AG09319 (cell line): ENCODE results near the gene AGO4.
"Not testable (repeated sequence)": the region's sequence is repeated elsewhere in the genome, so short reads cannot be mapped to it uniquely, and the experiment has no call there.

Experiments used
- DNase-seq: peaks from one replicate; pipeline ENCODE4 v3.0.0-alpha.2; 2010; ENCODE audit warnings: low read depth; ENCODE audit errors: extremely low read depth
- TF ChIP-seq, protein P1 (sequence below): IDR thresholded peaks from 2 replicates; pipeline ENCODE4 v1.5.1; 2011; ENCODE audit warnings: low read depth, mild to moderate bottlenecking, inconsistent platforms, low read length, moderate library complexity

AGO4 gene

DNA sequence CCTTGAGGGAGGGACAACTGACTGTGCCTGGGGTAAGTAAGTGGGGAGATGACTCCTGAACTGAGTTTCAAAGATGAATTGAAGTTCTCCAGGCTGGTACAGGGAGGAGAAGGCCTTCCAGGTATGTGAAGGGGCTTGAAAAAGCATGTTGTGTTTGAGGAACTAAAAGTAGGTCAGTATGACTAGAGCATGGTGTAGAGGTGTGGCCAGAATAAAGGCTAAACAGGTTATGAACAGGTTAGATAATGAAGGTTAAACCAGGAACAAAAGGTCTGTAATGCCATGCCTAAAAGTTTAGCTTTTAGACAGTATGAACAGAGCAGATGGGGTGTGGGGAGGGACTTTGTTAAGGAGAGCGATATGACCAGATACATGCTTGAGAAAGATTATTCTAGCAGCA lies 30.7 kb upstream of the AGO4 start:
- TF ChIP-seq, protein P1, sequence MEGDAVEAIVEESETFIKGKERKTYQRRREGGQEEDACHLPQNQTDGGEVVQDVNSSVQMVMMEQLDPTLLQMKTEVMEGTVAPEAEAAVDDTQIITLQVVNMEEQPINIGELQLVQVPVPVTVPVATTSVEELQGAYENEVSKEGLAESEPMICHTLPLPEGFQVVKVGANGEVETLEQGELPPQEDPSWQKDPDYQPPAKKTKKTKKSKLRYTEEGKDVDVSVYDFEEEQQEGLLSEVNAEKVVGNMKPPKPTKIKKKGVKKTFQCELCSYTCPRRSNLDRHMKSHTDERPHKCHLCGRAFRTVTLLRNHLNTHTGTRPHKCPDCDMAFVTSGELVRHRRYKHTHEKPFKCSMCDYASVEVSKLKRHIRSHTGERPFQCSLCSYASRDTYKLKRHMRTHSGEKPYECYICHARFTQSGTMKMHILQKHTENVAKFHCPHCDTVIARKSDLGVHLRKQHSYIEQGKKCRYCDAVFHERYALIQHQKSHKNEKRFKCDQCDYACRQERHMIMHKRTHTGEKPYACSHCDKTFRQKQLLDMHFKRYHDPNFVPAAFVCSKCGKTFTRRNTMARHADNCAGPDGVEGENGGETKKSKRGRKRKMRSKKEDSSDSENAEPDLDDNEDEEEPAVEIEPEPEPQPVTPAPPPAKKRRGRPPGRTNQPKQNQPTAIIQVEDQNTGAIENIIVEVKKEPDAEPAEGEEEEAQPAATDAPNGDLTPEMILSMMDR, result no peak
- DNase-seq, result no peak

DNA sequence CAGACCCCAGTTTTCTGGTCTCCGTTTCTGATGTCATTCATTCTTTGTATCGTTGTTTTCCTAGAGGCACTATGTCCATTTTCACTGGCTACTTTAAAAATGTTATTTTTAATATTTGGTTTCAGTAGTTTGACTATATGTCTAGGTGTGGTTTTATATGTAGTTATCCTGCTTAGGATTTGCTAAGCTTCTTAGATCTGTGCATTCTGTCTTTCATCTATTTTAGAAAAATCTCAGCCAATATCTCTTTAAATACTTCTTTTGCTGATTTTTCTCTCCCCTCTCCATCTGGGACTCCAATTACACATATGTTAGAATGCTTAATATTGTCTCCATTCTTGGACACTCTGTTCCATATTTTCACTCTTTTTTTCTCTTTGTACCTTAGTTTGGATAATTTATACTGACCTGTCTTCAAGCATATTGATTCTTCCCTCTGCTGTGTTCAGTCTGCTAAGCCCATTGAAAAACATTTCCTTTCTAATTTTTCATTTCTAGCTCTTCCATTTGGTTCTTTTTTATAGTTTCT lies 24.7 kb upstream of the AGO4 start:
- TF ChIP-seq, protein P1, result no peak
- no peak for DNase-seq

DNA sequence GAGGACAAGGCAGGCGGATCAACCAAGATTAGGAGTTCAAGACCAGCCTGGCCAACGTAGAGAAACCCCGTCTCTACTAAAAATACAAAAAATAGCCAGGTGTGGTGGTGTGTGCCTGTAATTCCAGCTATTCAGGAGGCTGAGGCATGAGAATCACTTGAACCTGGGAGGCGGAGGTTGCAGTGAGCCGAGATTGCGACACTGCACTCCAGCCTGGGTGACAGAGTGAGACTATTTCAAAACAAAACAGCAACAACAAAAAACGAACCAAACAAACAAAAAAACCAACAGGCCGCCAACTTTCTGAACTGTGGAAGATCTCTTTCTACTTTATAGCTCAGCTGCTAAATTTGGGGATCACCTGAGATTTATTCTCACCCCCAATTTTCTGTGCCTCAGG lies 23.5 kb upstream of the AGO4 start:
- not testable (repeated sequence) for DNase-seq

DNA sequence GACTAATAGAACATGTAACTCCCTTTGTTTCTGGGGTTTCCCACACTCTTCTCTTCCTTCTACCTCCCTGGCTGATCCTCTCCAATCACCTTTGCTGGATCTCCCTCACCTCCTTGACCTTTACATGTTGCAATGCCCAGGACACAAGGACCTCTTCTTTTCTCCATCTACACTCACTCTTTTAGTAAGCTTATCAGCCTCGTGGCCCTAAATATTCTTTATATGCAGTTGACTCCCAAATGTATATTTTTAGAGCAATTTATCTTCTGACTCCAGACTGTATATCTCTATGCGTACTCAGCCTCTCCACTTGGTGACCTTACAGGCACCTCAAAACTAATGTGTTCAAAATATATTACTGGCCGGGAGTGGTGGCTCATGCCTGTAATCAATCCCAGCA lies 19.7 kb upstream of the AGO4 start:
- no peak for DNase-seq
- TF ChIP-seq, protein P1, result no peak

DNA sequence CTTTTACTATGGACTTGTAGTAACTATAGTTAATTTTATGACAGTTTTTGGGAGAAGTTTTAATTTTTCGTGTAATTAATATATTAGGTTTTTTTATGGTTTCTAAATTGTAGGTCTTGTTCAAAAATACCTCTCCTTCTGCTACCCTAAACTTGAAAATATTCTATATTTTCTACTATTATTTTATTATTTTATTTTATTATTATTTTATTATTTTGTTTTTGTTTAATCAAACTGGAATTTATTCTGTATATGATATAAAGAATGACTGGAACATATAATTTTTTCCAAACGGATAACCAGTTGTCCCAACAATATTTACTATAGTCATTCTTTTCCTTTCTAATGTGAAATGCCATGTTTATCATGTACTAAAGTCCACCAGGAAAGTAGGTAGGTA lies 17.1 kb upstream of the AGO4 start:
- no peak for DNase-seq
- TF ChIP-seq, protein P1, result no peak

DNA sequence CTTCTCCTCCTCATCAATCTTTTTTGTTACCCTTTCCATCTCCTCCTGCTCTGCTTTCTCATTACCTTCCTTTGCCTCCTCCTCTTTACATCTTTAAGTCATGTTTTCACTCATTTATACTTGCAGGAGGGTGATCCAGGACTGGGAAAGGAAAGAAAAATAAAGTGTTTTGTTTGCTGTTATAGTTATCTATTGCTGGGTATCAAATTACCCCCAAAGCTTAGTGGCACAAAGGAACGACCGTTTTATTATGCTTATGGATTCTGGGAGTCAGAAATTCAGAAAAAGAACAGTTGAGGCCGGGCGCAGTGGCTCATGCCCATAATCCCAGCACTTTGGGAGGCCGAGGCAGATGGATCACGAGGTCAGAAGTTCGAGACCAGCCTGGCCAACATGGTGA lies 12.5 kb upstream of the AGO4 start:
- TF ChIP-seq, protein P1, result no peak
- no peak for DNase-seq

DNA sequence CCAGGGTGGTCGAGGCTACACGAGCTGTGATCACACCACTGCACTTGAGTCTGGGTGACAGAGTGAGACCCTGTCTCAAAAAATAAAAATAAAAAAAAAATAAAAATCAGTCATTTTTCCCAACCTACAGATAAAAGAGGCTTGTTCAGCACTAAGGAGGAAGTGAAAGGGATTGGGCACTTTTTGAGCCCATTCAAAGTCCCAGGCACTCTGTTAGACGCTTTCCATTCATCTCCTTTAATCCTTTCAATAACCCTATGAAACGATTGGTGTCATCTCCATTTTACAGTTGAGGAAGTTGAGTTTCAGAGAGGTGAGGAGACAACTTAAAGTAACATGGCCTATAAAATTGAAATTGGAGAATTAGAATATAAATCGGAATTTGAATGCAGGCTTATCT lies 10.4 kb upstream of the AGO4 start:
- TF ChIP-seq, protein P1, result no peak
- DNase-seq, result no peak

DNA sequence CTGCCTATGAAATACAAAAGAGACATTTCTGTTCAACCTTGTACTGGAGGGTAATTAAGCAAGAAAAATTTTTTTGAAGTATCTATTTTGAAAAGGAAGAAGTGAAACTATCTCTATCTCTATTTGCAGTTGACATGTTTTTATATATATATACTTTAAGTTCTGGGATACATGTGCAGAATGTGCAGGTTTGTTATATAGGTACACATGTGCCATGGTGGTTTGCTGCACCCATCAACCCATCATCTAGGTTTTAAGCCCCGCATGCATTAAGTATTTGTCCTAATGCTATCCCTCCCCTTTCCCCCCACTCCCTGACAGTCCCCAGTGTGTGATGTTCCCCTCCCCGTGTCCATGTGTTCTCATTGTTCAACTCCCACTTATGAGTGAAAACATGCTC lies 9.8 kb upstream of the AGO4 start:
- DNase-seq, result not testable (repeated sequence)

DNA sequence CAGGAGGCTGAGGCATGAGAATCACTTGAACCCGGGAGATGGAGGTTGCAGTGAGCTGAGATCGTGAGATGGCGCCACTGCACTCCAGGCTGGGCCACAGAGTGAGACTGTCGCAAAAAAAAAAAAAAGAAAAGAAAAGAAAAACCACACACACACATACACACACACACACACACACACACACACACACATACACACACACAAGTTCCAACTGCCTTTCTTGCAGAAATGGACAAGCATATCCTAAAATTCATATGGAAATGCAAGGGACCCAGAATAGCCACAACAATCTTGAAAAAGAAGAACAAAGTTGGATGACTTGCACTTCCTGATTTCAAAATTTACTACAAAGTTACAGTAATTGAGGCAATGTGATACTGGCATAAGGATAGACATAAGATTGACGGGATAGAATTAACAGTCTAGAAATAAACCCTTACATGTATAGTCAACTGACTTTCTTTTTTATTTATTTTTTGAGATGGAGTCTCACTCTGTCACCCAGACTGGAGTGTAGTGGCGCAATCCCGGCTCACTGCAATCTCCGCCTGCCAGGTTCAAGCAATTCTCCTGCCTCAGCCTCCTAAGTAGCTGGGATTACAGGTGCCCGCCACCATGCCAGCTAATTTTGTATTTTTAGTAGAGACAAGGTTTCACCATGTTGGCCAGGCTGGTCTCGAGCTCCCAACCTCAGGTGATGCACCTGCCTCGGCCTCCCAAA lies 7.5 kb upstream of the AGO4 start:
- DNase-seq, result not testable (repeated sequence)
